IPS-18c (cell line): ENCODE data around the gene CDR2L.
"Not testable (repeated sequence)": the region's sequence is repeated elsewhere in the genome, so short reads cannot be mapped to it uniquely, and the experiment has no call there.

Experiments used
- H3K4me3 ChIP-seq: 2 replicates; pipeline ENCODE4 v1.7.0; 2013; ENCODE audit warnings: low read depth, mild to moderate bottlenecking, low read length, moderate library complexity; ENCODE audit not compliant: insufficient read depth
- H3K9me3 ChIP-seq: one replicate; pipeline ENCODE4 v1.6.1; 2013; ENCODE audit warnings: mild to moderate bottlenecking, low read length, moderate library complexity; ENCODE audit not compliant: control insufficient read depth, insufficient read depth

The CDR2L gene

DNA sequence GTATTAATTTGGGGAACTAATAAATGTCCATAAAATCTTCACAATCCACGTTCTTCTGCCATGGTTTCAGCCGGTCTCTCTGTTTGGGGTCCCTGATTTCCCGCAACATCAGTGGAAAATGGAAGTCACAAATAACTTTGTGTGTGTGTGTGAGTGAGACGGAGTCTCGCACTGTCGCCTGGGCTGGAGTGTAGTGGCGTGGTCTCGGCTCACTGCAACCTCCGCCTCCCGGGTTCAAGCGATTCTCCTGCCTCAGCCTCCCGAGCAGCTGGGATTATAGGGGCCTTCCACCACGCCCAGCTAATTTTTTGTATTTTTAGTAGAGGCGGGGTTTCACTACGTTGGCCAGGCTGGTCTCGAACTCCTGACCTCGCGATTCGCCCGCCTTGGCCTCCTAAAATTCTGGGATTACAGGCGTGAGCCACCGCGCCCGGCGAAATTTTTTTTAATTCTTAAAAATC, 58.5 kb downstream of the CDR2L start:
- H3K9me3 ChIP-seq = not testable (repeated sequence)
- peak overlapping the region; percentile 99 for H3K4me3 ChIP-seq

GRCh38 chr17:75046407-75047289, 59.2 kb downstream of the CDR2L start, which contains the start of the genes ATP5PD and KCTD2:
TSS of gene ATP5PD (minus strand) at chr17:75046969. CDS start at chr17:75042650, 4,319 bp downstream.
TSS of gene KCTD2 (plus strand) at chr17:75047225. CDS start at chr17:75047251, 26 bp downstream.
- no peaks in the 10 kb centered on the region for H3K9me3 ChIP-seq
- peak within 1 kb of the TSS; percentile 99 for H3K4me3 ChIP-seq

GRCh38 chr17:75047398-75048098, 60.1 kb downstream of the CDR2L start:
- Histone ChIP-seq H3K4me3 (peak overlapping the region; percentile 99), H3K9me3 (no peaks in the 10 kb centered on the region)

DNA sequence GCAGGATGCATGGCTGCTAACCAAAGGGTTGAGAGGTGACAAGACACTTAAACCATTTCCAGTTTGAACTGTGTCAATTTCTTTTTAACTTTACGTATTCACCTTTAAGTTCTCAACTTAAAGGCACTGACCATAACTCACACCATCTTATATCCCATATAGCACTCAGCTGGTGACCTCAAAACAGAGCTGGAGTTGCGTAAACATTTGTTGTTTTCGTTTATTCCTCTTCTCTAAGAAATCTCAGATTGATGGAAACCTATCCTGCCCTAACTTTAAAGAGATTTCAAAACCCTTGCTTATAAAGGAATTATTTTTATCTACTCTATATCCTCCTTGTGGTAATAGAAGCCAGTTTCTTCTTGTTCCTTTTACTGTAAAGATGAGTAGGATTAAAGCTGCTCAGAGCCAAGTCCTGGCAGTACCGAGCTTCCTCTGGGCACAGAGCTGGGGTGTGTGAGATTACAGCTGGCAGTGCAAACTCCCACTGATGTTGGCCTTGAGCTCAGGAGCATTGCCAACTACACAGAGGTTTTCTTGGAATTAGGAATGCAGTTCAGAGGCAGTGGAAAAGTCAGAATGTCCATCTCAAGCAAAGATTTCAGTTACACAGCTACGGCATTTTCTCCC, 60.9 kb downstream of the CDR2L start:
- no peaks in the 10 kb centered on the region for H3K9me3 ChIP-seq
- peak overlapping the region; percentile 99 for H3K4me3 ChIP-seq

GRCh38 chr17:75049057-75049456, 61.6 kb downstream of the CDR2L start:
- no peak overlapping the region; the same call in 1 of the 2 replicates for H3K4me3 ChIP-seq
- no peaks in the 10 kb centered on the region for H3K9me3 ChIP-seq

GRCh38 chr17:75049706-75050105, 62.3 kb downstream of the CDR2L start:
- Histone ChIP-seq H3K4me3 (no peak overlapping the region), H3K9me3 (no peaks in the 10 kb centered on the region)

DNA sequence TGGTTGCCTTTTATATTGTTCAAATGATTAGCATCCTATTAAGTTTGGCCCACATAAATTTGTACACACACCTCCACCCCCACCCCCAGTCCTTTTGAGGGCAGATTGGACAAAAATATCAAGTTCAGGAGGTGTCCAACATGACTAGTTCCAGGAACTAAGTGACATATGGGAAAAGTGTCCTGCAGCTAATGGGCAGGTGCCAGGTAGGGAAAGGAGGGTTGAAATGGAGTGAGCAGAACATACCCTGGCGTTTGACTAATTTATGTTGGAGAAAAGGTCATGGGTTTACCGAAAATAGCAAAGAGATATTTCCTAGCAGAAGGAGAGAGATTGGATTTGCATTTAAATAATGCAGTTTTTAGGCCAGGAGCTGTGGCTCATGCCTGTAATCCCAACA, 64.5 kb downstream of the CDR2L start:
- no peak overlapping the region for H3K4me3 ChIP-seq
- H3K9me3 ChIP-seq = no peaks in the 10 kb centered on the region
